Mesothelial cell of epicardium (in vitro differentiated cells): ENCODE results near the gene PRKG1. TPM values are rescaled to one million over a fixed set of nuclear protein-coding genes. Genes with fewer than 3 reads are reported as not detected.

Experiments used
- DNase-seq, 2 experiments: peaks; one replicate each; pipeline ENCODE4 v3.0.0; 2021; ENCODE audit warnings: low spot score in 2 of 2; ENCODE audit not compliant: unreplicated experiment in 2 of 2
- H3K27ac Mint-ChIP-seq: 2 replicates; pipeline ENCODE4 v1.8.0; 2021; ENCODE audit warnings: mixed read lengths
- H3K27me3 Mint-ChIP-seq: 2 replicates; pipeline ENCODE4 v1.8.0; 2021; ENCODE audit warnings: low read depth, mixed read lengths
- H3K36me3 Mint-ChIP-seq: 2 replicates; pipeline ENCODE4 v1.8.0; 2021; ENCODE audit warnings: mixed read lengths
- H3K4me1 Mint-ChIP-seq: 2 replicates; pipeline ENCODE4 v1.8.0; 2021; ENCODE audit warnings: mixed read lengths
- H3K4me3 Mint-ChIP-seq: 2 replicates; pipeline ENCODE4 v1.8.0; 2021; ENCODE audit warnings: mild to moderate bottlenecking, moderate library complexity, mixed read lengths
- H3K9me3 Mint-ChIP-seq: 2 replicates; pipeline ENCODE4 v1.8.0; 2021; ENCODE audit warnings: mixed read lengths
- total RNA-seq: library from RNA; stranded (reverse); gene quantifications from 3 replicates; pipeline ENCODE4 v1.2.1, GENCODE V29; 2021
- TF ChIP-seq, protein P1 (sequence below): fragments of 200-600 bp; sonication (generic); IDR thresholded peaks from one replicate; pipeline ENCODE4 v1.5.0; 2021; ENCODE audit warnings: antibody characterized with exemption; ENCODE audit not compliant: unreplicated experiment

The PRKG1 gene
- total RNA-seq, 1 donor from 2014 or later = 37.0 TPM

DNA sequence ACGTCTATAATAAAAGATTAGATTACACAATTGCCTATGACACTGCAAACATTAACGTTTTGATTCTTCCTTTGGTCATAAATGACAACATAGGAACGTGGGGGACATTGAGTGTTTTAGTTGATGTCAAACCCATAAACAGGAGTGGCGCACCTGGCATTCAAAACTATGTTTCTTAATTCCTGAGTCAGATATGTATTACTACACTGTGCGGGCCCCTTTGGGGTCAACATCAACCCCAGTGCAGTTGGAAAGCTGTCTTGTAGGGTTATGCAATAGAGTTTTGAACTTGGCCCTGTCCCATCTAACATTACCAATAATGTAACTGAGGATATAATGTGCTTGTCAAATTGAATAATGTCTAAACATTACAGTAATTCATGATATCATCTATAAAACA, 468.6 kb downstream of the PRKG1 start:
- TF ChIP-seq, protein P1, sequence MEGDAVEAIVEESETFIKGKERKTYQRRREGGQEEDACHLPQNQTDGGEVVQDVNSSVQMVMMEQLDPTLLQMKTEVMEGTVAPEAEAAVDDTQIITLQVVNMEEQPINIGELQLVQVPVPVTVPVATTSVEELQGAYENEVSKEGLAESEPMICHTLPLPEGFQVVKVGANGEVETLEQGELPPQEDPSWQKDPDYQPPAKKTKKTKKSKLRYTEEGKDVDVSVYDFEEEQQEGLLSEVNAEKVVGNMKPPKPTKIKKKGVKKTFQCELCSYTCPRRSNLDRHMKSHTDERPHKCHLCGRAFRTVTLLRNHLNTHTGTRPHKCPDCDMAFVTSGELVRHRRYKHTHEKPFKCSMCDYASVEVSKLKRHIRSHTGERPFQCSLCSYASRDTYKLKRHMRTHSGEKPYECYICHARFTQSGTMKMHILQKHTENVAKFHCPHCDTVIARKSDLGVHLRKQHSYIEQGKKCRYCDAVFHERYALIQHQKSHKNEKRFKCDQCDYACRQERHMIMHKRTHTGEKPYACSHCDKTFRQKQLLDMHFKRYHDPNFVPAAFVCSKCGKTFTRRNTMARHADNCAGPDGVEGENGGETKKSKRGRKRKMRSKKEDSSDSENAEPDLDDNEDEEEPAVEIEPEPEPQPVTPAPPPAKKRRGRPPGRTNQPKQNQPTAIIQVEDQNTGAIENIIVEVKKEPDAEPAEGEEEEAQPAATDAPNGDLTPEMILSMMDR = no peak
- H3K27ac Mint-ChIP-seq = no peak overlapping the region
- peaks cover 3% of the 10 kb centered on the region for H3K36me3 Mint-ChIP-seq
- DNase-seq = no peak
- H3K4me3 Mint-ChIP-seq = no peak overlapping the region
- H3K4me1 Mint-ChIP-seq = peaks cover 4% of the 10 kb centered on the region
- no peaks in the 10 kb centered on the region for H3K27me3 Mint-ChIP-seq
- H3K9me3 Mint-ChIP-seq = peaks cover 6% of the 10 kb centered on the region

DNA sequence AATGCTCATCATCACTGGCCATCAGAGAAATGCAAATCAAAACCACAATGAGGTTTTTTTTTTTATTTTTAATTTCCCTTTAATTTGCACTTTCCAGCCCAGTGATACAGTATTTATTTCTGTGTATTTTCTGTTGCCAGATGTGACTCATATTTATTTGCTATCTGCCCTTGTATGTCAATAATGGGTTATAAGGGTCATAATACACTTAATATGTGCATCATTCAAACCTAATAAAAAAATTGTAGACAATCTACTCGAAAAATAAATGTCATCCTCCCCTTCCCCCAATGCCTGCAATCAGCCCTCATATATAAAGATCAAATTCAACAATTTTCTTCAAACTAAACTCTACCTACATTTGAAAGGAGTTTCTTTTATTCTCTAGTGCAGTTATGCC, 470.6 kb downstream of the PRKG1 start:
- H3K9me3 Mint-ChIP-seq = peaks cover 6% of the 10 kb centered on the region
- peaks cover 3% of the 10 kb centered on the region for H3K4me1 Mint-ChIP-seq
- no peak for DNase-seq
- no peaks in the 10 kb centered on the region for H3K27me3 Mint-ChIP-seq
- H3K27ac Mint-ChIP-seq = no peak overlapping the region
- TF ChIP-seq, protein P1 = no peak
- peaks cover 3% of the 10 kb centered on the region for H3K36me3 Mint-ChIP-seq
- H3K4me3 Mint-ChIP-seq = no peak overlapping the region

DNA sequence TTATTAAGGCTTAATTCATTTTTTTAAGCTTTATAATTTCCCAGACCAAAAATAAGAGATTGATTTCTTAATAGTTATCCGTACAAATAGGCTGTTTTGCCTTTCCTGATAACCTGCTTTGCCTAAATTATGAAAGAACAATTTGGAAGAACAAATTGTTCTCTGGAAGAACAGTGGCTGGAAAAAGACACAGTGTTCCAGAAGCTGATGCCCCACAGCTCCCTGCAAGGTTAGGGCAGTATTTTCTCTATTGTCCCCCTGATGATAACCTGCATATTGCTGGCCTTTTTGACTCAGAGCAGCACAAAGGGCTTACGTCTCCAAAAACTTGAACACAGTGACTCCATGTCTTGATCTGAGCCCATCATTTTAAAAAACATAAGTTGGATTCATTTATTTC, 473.7 kb downstream of the PRKG1 start:
- Mint-ChIP-seq H3K36me3 (no peaks in the 10 kb centered on the region), H3K27me3 (no peaks in the 10 kb centered on the region), H3K4me1 (peaks cover 10% of the 10 kb centered on the region), H3K27ac (no peak overlapping the region), H3K4me3 (no peak overlapping the region), H3K9me3 (no peaks in the 10 kb centered on the region)
- TF ChIP-seq, protein P1 = no peak
- DNase-seq = no peak

DNA sequence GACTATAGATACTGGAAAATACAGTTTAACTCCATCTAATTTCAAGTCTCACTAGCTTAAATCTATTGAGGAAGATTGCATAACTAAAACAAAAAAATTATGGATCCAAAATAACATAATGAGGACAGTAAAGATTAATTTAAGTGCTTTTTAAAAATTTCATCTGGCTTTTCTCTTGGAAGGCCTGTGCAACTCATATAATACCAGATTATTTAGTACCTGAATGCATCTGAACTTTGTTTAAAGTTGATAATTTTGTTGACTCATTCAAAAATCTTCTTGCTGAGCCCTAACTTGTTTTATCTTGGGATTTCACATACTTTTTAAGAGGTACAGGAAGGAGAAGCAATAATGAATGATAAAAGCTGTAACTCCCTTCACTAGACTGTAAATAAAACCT, 478.6 kb downstream of the PRKG1 start:
- Mint-ChIP-seq H3K9me3 (peaks cover 3% of the 10 kb centered on the region), H3K36me3 (peaks cover 4% of the 10 kb centered on the region), H3K4me3 (no peak overlapping the region), H3K27me3 (no peaks in the 10 kb centered on the region), H3K4me1 (peaks cover 17% of the 10 kb centered on the region), H3K27ac (peak overlapping the region; percentile 40)
- no peak for DNase-seq
- TF ChIP-seq, protein P1 = no peak

DNA sequence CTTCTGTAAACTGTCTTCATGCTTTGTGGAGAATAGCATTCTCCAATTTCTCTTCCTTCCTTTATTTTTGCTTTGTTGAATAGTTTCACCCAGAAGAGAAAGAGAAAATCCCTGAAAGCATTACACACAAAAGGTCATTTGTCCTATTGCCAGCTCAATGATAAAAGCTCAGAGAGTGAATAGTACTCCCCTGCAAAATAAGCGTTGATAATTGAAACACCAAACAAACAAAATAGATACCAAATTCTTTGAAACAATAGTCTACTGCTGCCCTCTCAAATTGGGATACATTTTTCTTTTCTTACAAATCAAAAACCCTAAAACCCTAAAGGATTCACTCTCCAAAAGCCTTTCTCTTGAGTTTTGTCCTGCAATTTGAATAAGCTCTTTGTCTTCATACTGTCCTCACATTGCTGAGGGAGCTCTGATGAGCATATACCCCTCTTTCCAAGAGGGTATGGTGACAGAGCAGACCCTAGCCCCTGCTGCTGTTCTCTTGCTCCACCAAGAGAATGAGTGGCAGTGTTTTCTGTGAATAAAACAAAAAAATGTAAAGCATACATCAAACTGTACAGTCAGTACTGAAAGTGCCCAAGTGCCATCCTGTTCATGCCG, 490.7 kb downstream of the PRKG1 start:
- Mint-ChIP-seq H3K9me3 (no peaks in the 10 kb centered on the region), H3K27ac (peak overlapping the region; percentile 62), H3K4me1 (peaks cover 11% of the 10 kb centered on the region), H3K4me3 (no peak overlapping the region), H3K27me3 (no peaks in the 10 kb centered on the region), H3K36me3 (no peaks in the 10 kb centered on the region)
- TF ChIP-seq, protein P1 = no peak
- DNase-seq = no peak

DNA sequence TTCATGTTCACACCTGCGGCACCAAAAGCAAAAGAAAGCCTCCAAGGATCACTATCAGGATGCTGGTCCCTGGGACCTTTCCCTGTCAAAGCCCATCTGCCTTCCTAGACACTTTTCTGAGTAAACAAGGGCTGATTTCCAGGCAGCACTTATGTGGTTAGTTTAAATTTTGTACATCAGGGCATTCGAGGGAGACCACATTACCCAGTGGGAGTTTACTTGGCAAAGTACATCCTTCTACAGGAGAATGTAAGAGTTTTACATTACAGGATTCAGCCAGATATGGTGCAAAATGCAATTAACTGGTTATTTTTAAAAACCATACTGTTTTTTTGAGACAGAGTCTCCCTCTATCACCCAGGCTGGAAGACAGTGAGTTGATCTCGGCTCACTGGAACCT, 493.0 kb downstream of the PRKG1 start:
- Mint-ChIP-seq H3K27me3 (no peaks in the 10 kb centered on the region), H3K4me1 (peaks cover 18% of the 10 kb centered on the region)

More for the DNA sequence above, 493.0 kb downstream of the PRKG1 start:
- DNase-seq = no peak
- H3K36me3 Mint-ChIP-seq = no peaks in the 10 kb centered on the region
- TF ChIP-seq, protein P1 = no peak
- H3K27ac Mint-ChIP-seq = no peak overlapping the region
- no peaks in the 10 kb centered on the region for H3K9me3 Mint-ChIP-seq
- no peak overlapping the region for H3K4me3 Mint-ChIP-seq
